LNCAP (cell line): ENCODE measurements around the gene THTPA.

Source experiments
- TF ChIP-seq, protein P1 (sequence below): fragments of 450-650 bp; IDR thresholded peaks from 2 replicates; pipeline ENCODE4 v1.5.1; 2017; ENCODE audit warnings: mild to moderate bottlenecking

Gene THTPA

DNA sequence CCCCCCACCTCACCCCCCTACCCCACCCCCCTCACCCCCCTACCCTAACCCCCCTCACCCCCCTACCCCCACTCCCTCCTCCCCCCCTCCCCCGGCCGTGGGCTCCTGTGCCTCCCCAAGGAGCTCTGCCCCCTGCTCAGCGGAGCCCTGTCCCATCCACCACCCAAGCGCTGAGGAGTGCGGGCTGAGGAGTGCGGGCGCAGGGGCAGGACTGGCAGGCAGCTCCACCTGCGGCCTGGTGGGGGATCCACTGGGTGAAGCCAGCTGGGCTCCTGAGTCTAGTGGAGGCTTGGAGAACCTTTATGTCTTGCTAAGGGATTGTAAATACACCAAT lies 24.8 kb downstream of the THTPA start:
- TF ChIP-seq, protein P1, sequence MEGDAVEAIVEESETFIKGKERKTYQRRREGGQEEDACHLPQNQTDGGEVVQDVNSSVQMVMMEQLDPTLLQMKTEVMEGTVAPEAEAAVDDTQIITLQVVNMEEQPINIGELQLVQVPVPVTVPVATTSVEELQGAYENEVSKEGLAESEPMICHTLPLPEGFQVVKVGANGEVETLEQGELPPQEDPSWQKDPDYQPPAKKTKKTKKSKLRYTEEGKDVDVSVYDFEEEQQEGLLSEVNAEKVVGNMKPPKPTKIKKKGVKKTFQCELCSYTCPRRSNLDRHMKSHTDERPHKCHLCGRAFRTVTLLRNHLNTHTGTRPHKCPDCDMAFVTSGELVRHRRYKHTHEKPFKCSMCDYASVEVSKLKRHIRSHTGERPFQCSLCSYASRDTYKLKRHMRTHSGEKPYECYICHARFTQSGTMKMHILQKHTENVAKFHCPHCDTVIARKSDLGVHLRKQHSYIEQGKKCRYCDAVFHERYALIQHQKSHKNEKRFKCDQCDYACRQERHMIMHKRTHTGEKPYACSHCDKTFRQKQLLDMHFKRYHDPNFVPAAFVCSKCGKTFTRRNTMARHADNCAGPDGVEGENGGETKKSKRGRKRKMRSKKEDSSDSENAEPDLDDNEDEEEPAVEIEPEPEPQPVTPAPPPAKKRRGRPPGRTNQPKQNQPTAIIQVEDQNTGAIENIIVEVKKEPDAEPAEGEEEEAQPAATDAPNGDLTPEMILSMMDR: no peak

DNA sequence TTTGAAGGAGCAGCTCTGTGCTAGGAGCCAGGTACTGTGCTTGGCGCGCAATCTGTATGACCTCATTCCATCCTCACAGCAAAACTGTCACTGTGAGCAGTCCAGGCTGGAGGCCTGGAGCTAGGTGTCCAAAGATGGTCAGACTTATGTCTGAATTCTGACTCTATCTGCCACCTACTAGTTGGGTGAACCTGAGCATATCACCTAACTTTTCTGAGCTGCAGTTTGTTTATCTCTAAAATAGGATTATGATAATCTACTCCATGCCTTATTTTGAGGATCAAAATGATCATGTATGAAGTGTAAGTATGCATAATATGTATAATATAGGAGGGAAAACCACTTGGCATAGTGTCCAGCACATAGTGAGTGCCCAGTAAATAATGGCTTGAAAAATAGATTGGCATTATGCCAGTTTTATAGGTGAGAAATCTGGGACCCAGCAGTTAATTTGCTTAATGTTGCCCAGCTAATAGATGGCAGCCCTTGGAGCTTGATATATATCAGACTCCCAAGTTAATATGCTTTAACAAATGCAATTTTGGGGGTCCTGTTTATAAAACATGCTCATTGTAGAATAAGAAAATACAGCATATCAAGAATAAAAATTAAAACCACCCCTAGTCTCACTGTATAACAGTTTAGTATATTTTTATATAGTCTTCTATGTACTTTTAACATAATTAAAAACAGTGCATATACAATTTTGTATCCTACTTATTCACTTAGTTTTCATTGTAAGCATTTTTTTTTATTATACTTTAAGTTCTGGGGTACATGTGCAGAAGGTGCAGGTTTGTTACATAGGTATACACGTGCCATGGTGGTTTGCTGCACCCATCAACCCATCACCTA lies 27.1 kb downstream of the THTPA start:
- TF ChIP-seq, protein P1: no peak

DNA sequence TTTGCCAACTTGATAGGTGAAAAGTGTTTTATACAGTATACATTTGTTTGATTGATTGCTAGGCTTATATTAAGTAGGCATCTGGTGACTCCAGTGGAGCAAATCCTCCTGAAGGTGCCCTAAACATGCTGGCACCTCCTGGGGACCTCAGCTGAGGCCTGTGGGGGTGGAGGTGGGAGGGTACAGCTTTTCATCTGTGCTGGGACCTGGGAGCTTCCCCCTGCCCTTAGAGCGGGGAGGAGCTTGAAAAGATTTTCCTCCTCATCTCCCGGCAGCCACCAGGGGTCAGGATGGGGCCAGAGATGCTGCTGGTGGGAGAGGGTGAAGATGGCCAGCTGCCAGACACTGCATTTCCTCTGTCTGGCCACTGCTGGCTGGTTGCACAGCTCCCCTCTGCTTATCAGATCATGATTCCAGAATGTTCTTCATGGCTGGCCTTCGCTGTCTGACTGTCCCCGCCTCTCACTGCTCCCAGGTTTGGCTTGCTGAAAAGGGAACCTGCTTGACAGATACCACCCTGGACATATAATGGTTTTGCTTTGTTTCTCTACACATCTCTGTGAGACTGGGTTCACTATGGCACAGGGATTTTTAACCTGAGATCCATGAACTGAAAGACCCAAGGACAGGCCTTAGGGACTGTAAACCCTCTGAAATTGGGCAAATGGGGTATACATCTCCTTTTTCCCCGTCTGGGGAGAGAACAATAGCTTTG lies 33.0 kb downstream of the THTPA start:
- TF ChIP-seq, protein P1: peak; percentile 82

DNA sequence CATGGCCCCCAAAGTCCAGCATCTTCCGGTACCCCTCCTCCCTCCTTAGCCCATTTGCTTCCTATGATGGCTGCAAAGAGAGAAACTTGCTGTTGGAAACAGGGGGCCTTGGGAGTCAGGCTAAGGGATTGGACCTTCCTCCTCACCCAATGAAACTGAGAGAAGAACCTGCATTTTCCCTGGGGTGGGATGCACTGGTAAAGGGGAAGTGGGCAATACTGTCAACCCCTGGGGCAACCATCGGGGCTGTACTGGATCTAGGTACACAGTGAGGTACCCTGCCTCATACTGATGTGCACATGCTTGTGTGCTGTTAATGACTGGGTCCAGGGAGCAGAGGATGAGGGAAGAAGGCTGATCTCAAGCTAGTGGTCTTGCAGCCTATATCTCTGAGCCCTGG lies 33.5 kb downstream of the THTPA start:
- TF ChIP-seq, protein P1: no peak

DNA sequence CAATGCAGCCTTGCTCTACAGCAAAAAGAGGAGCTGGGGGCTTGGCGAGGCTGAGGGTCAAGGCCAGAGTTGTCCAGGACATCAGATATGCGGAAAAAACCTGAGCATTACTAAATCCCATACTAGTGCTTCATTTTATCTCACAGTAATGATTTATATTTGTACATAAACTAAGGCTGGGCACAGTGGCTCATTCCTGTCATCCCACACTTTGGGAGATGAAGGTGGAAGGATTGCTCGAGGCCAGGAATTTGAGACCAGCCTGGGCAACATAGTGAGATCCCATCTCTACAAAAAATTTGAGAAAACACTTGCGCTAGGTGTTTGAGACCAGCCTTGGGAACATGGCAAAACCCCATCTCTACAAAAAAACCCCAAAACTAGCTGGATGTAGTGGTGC lies 34.1 kb downstream of the THTPA start:
- TF ChIP-seq, protein P1: no peak

DNA sequence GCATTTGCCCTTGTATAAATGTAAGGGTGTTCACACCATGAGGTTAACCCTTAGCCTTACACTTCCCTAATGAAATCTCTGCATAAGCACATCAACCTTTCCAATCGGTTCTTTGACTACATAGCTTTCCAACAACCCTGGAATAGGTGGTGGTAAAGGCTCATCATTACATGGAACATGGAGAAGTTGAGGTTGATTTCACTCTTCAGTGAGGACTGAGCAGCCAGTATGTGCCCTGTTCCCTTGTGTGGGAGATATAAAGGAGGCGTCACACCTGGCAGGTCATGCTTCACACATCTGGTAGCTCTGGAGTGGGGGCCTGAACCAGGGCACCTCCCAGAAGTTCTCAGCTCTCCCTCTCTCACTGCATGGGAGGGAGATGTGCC lies 44.2 kb downstream of the THTPA start:
- TF ChIP-seq, protein P1: no peak

DNA sequence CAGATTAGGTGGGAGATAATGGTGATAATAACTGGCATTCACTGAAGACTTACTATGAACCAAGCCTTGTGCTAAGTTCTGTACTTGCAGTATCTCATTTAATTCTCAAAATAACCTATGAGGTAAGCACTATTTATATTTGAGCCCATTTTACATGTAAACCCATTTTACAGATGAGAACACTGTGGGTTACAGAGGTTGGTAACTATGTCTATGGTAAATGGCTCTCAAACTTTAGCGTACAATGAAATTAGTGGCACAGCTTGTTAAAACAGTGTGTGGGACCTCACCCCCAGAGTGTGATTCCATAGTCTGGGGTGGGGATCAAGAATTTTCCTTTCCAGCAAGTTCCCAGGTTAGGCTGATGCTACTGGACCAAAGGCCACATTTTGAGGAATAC lies 44.7 kb downstream of the THTPA start:
- TF ChIP-seq, protein P1: no peak
